Naive B cell (primary cell): ENCODE results near the gene NPAS3. TPM values are rescaled to one million over a fixed set of nuclear protein-coding genes. Genes with fewer than 3 reads are reported as not detected.

ENCODE experiments used
- ATAC-seq, 2 donors: fragments of 150-1000 bp; cut with Tn5 transposase; 2 replicates each; pipeline ENCODE4 v1.10.0; 2021; ENCODE audit warnings: low read depth in 2 of 2, mild to moderate bottlenecking in 2 of 2, moderate library complexity in 2 of 2
- DNase-seq: peaks from one replicate; pipeline ENCODE4 v3.0.0; 2022
- H3K27ac Mint-ChIP-seq, 6 donors: one replicate each; pipeline ENCODE4 v1.8.0; 2020 to 2022; ENCODE audit warnings: mild to moderate bottlenecking in 6 of 6, mixed read lengths in 6 of 6, moderate library complexity in 5 of 6, inconsistent platforms in 2 of 6
- H3K27me3 Mint-ChIP-seq, 3 donors: one replicate each; pipeline ENCODE4 v1.8.0; 2021 to 2022; ENCODE audit warnings: mixed read lengths in 3 of 3, mild to moderate bottlenecking in 1 of 3
- H3K36me3 Mint-ChIP-seq, 2 donors: one replicate each; pipeline ENCODE4 v1.8.0; 2020 to 2022; ENCODE audit warnings: mixed read lengths in 2 of 2, inconsistent platforms in 1 of 2, mild to moderate bottlenecking in 1 of 2
- H3K4me1 Mint-ChIP-seq, 3 donors: one replicate each; pipeline ENCODE4 v1.8.0; 2020 to 2022; ENCODE audit warnings: mixed read lengths in 3 of 3, inconsistent platforms in 1 of 3, mild to moderate bottlenecking in 1 of 3, moderate library complexity in 1 of 3
- H3K4me3 Mint-ChIP-seq, 8 donors: one replicate each; pipeline ENCODE4 v1.8.0; 2020 to 2022; ENCODE audit warnings: mild to moderate bottlenecking in 8 of 8, mixed read lengths in 8 of 8, moderate library complexity in 8 of 8, inconsistent platforms in 2 of 8
- H3K9me3 Mint-ChIP-seq, 7 donors: one replicate each; pipeline ENCODE4 v1.8.0; 2020 to 2022; ENCODE audit warnings: mixed read lengths in 7 of 7, mild to moderate bottlenecking in 5 of 7, inconsistent platforms in 2 of 7, moderate library complexity in 1 of 7
- polyA plus RNA-seq, 6 donors: library from polyadenylated mRNA; unstranded; fragments of 300-500 nt; fragmentation: Illumina TruSeq; gene quantifications; one replicate each; pipeline ENCODE4 v1.2.3, GENCODE V29; 2021; ENCODE audit warnings: low read depth in 6 of 6

The NPAS3 gene
- polyA plus RNA-seq, 6 donors from 2014 or later, result not detected

GRCh38 chr14:33561488-33562175 is 623.0 kb downstream of the NPAS3 start:
- H3K4me1 Mint-ChIP-seq, result no peaks in the 10 kb centered on the region
- H3K36me3 Mint-ChIP-seq, result no peaks in the 10 kb centered on the region
- H3K27ac Mint-ChIP-seq, result no peak overlapping the region
- H3K9me3 Mint-ChIP-seq, result no peaks in the 10 kb centered on the region
- H3K4me3 Mint-ChIP-seq, result no peak overlapping the region
- DNase-seq (no peak), ATAC-seq (no peak)
- peaks cover 0 to 4% (median 0%) of the 10 kb centered on the region in 3 donors for H3K27me3 Mint-ChIP-seq

- Mint-ChIP-seq H3K27me3 (peaks cover 0 to 4% (median 0%) of the 10 kb centered on the region in 3 donors), H3K4me3 (no peak overlapping the region), H3K4me1 (no peaks in the 10 kb centered on the region), H3K36me3 (no peaks in the 10 kb centered on the region), H3K9me3 (no peaks in the 10 kb centered on the region), H3K27ac (no peak overlapping the region)
- no peak for ATAC-seq
- no peak for DNase-seq
Measured at GRCh38 chr14:33563191-33563900, 624.7 kb downstream of the NPAS3 start.

- no peak for ATAC-seq
- no peaks in the 10 kb centered on the region for H3K4me1 Mint-ChIP-seq
Measured at GRCh38 chr14:33563901-33564197, 625.2 kb downstream of the NPAS3 start.

GRCh38 chr14:33564774-33565630 is 626.3 kb downstream of the NPAS3 start:
- Mint-ChIP-seq H3K36me3 (no peaks in the 10 kb centered on the region), H3K27ac (no peak overlapping the region), H3K4me3 (no peak overlapping the region), H3K4me1 (no peaks in the 10 kb centered on the region), H3K9me3 (no peaks in the 10 kb centered on the region), H3K27me3 (no peaks in the 10 kb centered on the region)
- DNase-seq (no peak), ATAC-seq (no peak)

More at GRCh38 chr14:33563901-33564197, 625.2 kb downstream of the NPAS3 start:
- Mint-ChIP-seq H3K4me3 (no peak overlapping the region), H3K36me3 (no peaks in the 10 kb centered on the region), H3K9me3 (no peaks in the 10 kb centered on the region), H3K27ac (no peak overlapping the region), H3K27me3 (peaks cover 0 to 4% (median 0%) of the 10 kb centered on the region in 3 donors)
- DNase-seq, result no peak

- H3K4me1 Mint-ChIP-seq, result no peaks in the 10 kb centered on the region
- H3K27ac Mint-ChIP-seq, result no peak overlapping the region
- H3K9me3 Mint-ChIP-seq, result no peaks in the 10 kb centered on the region
- H3K27me3 Mint-ChIP-seq, result no peaks in the 10 kb centered on the region
- no peak for DNase-seq
- H3K36me3 Mint-ChIP-seq, result no peaks in the 10 kb centered on the region
- ATAC-seq, result no peak
- H3K4me3 Mint-ChIP-seq, result no peak overlapping the region
Measured at GRCh38 chr14:33566082-33566481, 627.4 kb downstream of the NPAS3 start.

GRCh38 chr14:33567023-33567728 is 628.5 kb downstream of the NPAS3 start:
- H3K36me3 Mint-ChIP-seq, result no peaks in the 10 kb centered on the region
- no peaks in the 10 kb centered on the region for H3K9me3 Mint-ChIP-seq
- no peaks in the 10 kb centered on the region for H3K27me3 Mint-ChIP-seq
- no peaks in the 10 kb centered on the region for H3K4me1 Mint-ChIP-seq
- no peak overlapping the region for H3K4me3 Mint-ChIP-seq
- no peak for ATAC-seq
- no peak for DNase-seq
- no peak overlapping the region for H3K27ac Mint-ChIP-seq

- Mint-ChIP-seq H3K9me3 (no peaks in the 10 kb centered on the region), H3K27me3 (no peaks in the 10 kb centered on the region), H3K4me3 (no peak overlapping the region), H3K36me3 (no peaks in the 10 kb centered on the region), H3K27ac (no peak overlapping the region), H3K4me1 (no peaks in the 10 kb centered on the region)
- DNase-seq (no peak), ATAC-seq (no peak)
Measured at GRCh38 chr14:33567731-33568130, 629.1 kb downstream of the NPAS3 start.

- Mint-ChIP-seq H3K9me3 (peaks cover 0 to 9% (median 0%) of the 10 kb centered on the region in 7 donors), H3K36me3 (no peaks in the 10 kb centered on the region), H3K27ac (no peak overlapping the region), H3K27me3 (peaks cover 0 to 8% (median 0%) of the 10 kb centered on the region in 3 donors), H3K4me3 (no peak overlapping the region), H3K4me1 (no peaks in the 10 kb centered on the region)
- DNase-seq, result no peak
- ATAC-seq, result no peak
Measured at GRCh38 chr14:33568935-33569579, 630.4 kb downstream of the NPAS3 start.

- no peaks in the 10 kb centered on the region for H3K4me1 Mint-ChIP-seq
Measured at GRCh38 chr14:33569821-33570687, 631.4 kb downstream of the NPAS3 start.

GRCh38 chr14:33570694-33571310 is 632.1 kb downstream of the NPAS3 start:
- Mint-ChIP-seq H3K36me3 (no peaks in the 10 kb centered on the region), H3K4me1 (no peaks in the 10 kb centered on the region), H3K27me3 (peaks cover 0 to 8% (median 0%) of the 10 kb centered on the region in 3 donors), H3K9me3 (peaks cover 0 to 9% (median 1%) of the 10 kb centered on the region in 7 donors), H3K4me3 (no peak overlapping the region), H3K27ac (no peak overlapping the region)
- ATAC-seq, result no peak
- DNase-seq, result no peak

More at GRCh38 chr14:33569821-33570687, 631.4 kb downstream of the NPAS3 start:
- H3K27ac Mint-ChIP-seq, result no peak overlapping the region
- no peaks in the 10 kb centered on the region for H3K36me3 Mint-ChIP-seq
- peaks cover 0 to 9% (median 1%) of the 10 kb centered on the region in 7 donors for H3K9me3 Mint-ChIP-seq
- peaks cover 0 to 8% (median 0%) of the 10 kb centered on the region in 3 donors for H3K27me3 Mint-ChIP-seq
- DNase-seq, result no peak
- H3K4me3 Mint-ChIP-seq, result no peak overlapping the region
- no peak for ATAC-seq

- Mint-ChIP-seq H3K4me3 (no peak overlapping the region), H3K36me3 (no peaks in the 10 kb centered on the region), H3K27ac (no peak overlapping the region), H3K27me3 (peaks cover 0 to 8% (median 0%) of the 10 kb centered on the region in 3 donors), H3K9me3 (peaks cover 0 to 9% (median 3%) of the 10 kb centered on the region in 7 donors), H3K4me1 (no peaks in the 10 kb centered on the region)
- DNase-seq (no peak), ATAC-seq (no peak)
Measured at GRCh38 chr14:33573301-33573880, 634.7 kb downstream of the NPAS3 start.
